ENCODE results near the gene AP2B1. TPM values are rescaled to one million over a fixed set of nuclear protein-coding genes. Genes with fewer than 3 reads are reported as not detected.

Gene AP2B1
- total and polyA plus RNA-seq, 10 donors, result 16.7 to 144 (median 90.7) TPM

GRCh38 chr17:35752471-35752870 lies 165.3 kb downstream of the AP2B1 start:
- no peaks in the 10 kb centered on the region for H3K36me3 ChIP-seq
- DNase-seq, result no peak
- TF ChIP-seq POLR2A (IDR thresholded peaks at IDR 0.05) (no peak), CTCF (IDR thresholded peaks at IDR 0.05 in 8 of 11, conservative IDR thresholded peaks at IDR 0.05 in 3 of 11) (no peak), POLR2AphosphoS5 (IDR thresholded peaks at IDR 0.05) (no peak)
- peaks cover 0 to 29% (median 9%) of the 10 kb centered on the region in 6 donors for H3K4me1 ChIP-seq
- H3K9me3 ChIP-seq, result peaks cover 0 to 4% (median 0%) of the 10 kb centered on the region in 8 donors
- no peak overlapping the region for H3K4me3 ChIP-seq
- intact Hi-C loops (cut with DNase I; ENCODE audit: low total_unique reads), result no loop called here
- WGBS, 5 donors, result 37 to 78% (median 39%) methylated on average over 4 to 16 of the region's 16 CpGs
- peaks cover 4 to 58% (median 32%) of the 10 kb centered on the region in 7 donors for H3K27me3 ChIP-seq (replicated peaks in 1 of 7)
- H3K27ac ChIP-seq, result no peak overlapping the region

- TF ChIP-seq POLR2A (IDR thresholded peaks at IDR 0.05) (no peak), CTCF (IDR thresholded peaks at IDR 0.05 in 8 of 11, conservative IDR thresholded peaks at IDR 0.05 in 3 of 11) (no peak), POLR2AphosphoS5 (IDR thresholded peaks at IDR 0.05) (no peak)
- Histone ChIP-seq H3K9me3 (peaks cover 0 to 4% (median 0%) of the 10 kb centered on the region in 8 donors), H3K27me3 (replicated peaks in 1 of 7) (peaks cover 4 to 51% (median 27%) of the 10 kb centered on the region in 7 donors), H3K27ac (no peak within 1 kb of the TSS), H3K4me3 (no peak within 1 kb of the TSS), H3K36me3 (no peaks in the 10 kb centered on the region), H3K4me1 (peaks cover 0 to 27% (median 7%) of the 10 kb centered on the region in 6 donors)
- intact Hi-C loops (cut with DNase I; ENCODE audit: low total_unique reads), result no loop called here
- DNase-seq, result no peak
- WGBS, 5 donors, result 49 to 66% (median 50%) methylated on average over 8 to 9 of the region's 9 CpGs
These were observed 166.0 kb downstream of the AP2B1 start, which contains the start of gene GAS2L2 for GRCh38 chr17:35752945-35753764. TSS of gene GAS2L2 (minus strand) at chr17:35753239. CDS start at chr17:35752850, 389 bp downstream.

- H3K4me1 ChIP-seq, result peaks cover 0 to 15% (median 3%) of the 10 kb centered on the region in 6 donors
- intact Hi-C loops (cut with DNase I; ENCODE audit: low total_unique reads), result no loop called here
- TF ChIP-seq CTCF (IDR thresholded peaks at IDR 0.05 in 8 of 11, conservative IDR thresholded peaks at IDR 0.05 in 3 of 11) (no peak), POLR2AphosphoS5 (IDR thresholded peaks at IDR 0.05) (no peak), POLR2A (IDR thresholded peaks at IDR 0.05) (no peak)
These were observed 170.1 kb downstream of the AP2B1 start for GRCh38 chr17:35757243-35757642.

GRCh38 chr17:35760587-35760986 lies 173.5 kb downstream of the AP2B1 start, which contains the start of gene C17orf50:
TSS of gene C17orf50 (plus strand) at chr17:35760887. CDS start at chr17:35760942, 55 bp downstream.
- no peak for DNase-seq
- Histone ChIP-seq H3K27ac (no peak within 1 kb of the TSS), H3K4me3 (no peak within 1 kb of the TSS), H3K4me1 (peaks cover 6 to 30% (median 15%) of the 10 kb centered on the region in 6 donors), H3K27me3 (replicated peaks in 1 of 7) (peaks cover 0 to 4% (median 0%) of the 10 kb centered on the region in 7 donors), H3K36me3 (no peaks in the 10 kb centered on the region), H3K9me3 (peaks cover 0 to 4% (median 0%) of the 10 kb centered on the region in 8 donors)
- 56 to 100% (median 95%) methylated on average over 1 of the region's 1 CpG for WGBS, 5 donors
- intact Hi-C loops (cut with DNase I; ENCODE audit: low total_unique reads), result no loop called here
- no peak for TF ChIP-seq POLR2A (IDR thresholded peaks at IDR 0.05)
- TF ChIP-seq CTCF (IDR thresholded peaks at IDR 0.05 in 8 of 11, conservative IDR thresholded peaks at IDR 0.05 in 3 of 11), result no peak
- TF ChIP-seq POLR2AphosphoS5 (IDR thresholded peaks at IDR 0.05), result no peak

More at GRCh38 chr17:35757243-35757642, 170.1 kb downstream of the AP2B1 start:
- Histone ChIP-seq H3K36me3 (no peaks in the 10 kb centered on the region), H3K9me3 (peaks cover 0 to 4% (median 0%) of the 10 kb centered on the region in 8 donors), H3K27ac (no peak overlapping the region), H3K27me3 (replicated peaks in 1 of 7) (peaks cover 0 to 11% (median 0%) of the 10 kb centered on the region in 7 donors), H3K4me3 (no peak overlapping the region)
- DNase-seq, result no peak

All from spleen (tissue), 11 donors.